Gastroesophageal sphincter (tissue), 3 donors: ENCODE measurements around the gene POLDIP2.

ENCODE experiments used
- CTCF ChIP-seq, 4 experiments: fragments of 200-600 bp in 2 of 4; fragments of 450-650 bp in 2 of 4; sonication (generic) in 1 of 4; IDR thresholded peaks; one replicate each; pipeline ENCODE4 v1.5.1; 2017 to 2019; ENCODE audit warnings: antibody characterized with exemption in 4 of 4, mild to moderate bottlenecking in 2 of 4, moderate library complexity in 2 of 4
- POLR2AphosphoS5 ChIP-seq: sonication (generic); formaldehyde crosslinking; IDR thresholded peaks from one replicate; pipeline ENCODE4 v1.6.1; 2017; ENCODE audit warnings: antibody characterized with exemption

GRCh38 chr17:28394337-28395116 lies 37.2 kb upstream of the POLDIP2 start:
- no peak for TF ChIP-seq CTCF (IDR thresholded peaks at IDR 0.05)
- no peak for TF ChIP-seq POLR2AphosphoS5
